ENCODE data around the gene GALNT1. TPM values are rescaled to one million over a fixed set of nuclear protein-coding genes. Genes with fewer than 3 reads are reported as not detected.

GALNT1 gene
- total RNA-seq, 1 experiment from 2014 or later: 25.6 TPM

- ChIA-PET POLR2A (ENCODE audit: low non-redundant PET) (no interaction called here), CTCF (no interaction called here)
- TF ChIP-seq CTCF (conservative IDR thresholded peaks at IDR 0.05; ENCODE audit: low read depth, low read length): no peak
- no peak for TF ChIP-seq EZH2 (IDR thresholded peaks at IDR 0.05; ENCODE audit: borderline replicate concordance, low read depth, low read length, poor library complexity, severe bottlenecking)
- no peaks in the 10 kb centered on the region for H3K9me3 ChIP-seq (ENCODE audit: low read depth, low read length, poor library complexity, severe bottlenecking)
- H3K4me1 ChIP-seq (ENCODE audit: insufficient read depth, low read length, poor library complexity, severe bottlenecking): no peaks in the 10 kb centered on the region
- no peak overlapping the region for H3K27ac ChIP-seq (ENCODE audit: low read depth, low read length, poor library complexity, severe bottlenecking)
- no peaks in the 10 kb centered on the region for H3K27me3 ChIP-seq (replicated peaks; ENCODE audit: insufficient read depth, low read depth, low read length, poor library complexity)
- H3K36me3 ChIP-seq (ENCODE audit: insufficient read depth, low read length, poor library complexity, severe bottlenecking): no peaks in the 10 kb centered on the region
- intact Hi-C loops (cut with micrococcal nuclease; ENCODE audit: unreplicated experiment): no loop called here
- H3K4me3 ChIP-seq (ENCODE audit: low read depth, low read length, poor library complexity, severe bottlenecking): no peak overlapping the region
- BruUV-seq (replicated peaks): no TSS peak
- DNase-seq (ENCODE audit: low spot score): no peak
These were observed 64.9 kb downstream of the GALNT1 start for GRCh38 chr18:35646449-35646848.

DNA sequence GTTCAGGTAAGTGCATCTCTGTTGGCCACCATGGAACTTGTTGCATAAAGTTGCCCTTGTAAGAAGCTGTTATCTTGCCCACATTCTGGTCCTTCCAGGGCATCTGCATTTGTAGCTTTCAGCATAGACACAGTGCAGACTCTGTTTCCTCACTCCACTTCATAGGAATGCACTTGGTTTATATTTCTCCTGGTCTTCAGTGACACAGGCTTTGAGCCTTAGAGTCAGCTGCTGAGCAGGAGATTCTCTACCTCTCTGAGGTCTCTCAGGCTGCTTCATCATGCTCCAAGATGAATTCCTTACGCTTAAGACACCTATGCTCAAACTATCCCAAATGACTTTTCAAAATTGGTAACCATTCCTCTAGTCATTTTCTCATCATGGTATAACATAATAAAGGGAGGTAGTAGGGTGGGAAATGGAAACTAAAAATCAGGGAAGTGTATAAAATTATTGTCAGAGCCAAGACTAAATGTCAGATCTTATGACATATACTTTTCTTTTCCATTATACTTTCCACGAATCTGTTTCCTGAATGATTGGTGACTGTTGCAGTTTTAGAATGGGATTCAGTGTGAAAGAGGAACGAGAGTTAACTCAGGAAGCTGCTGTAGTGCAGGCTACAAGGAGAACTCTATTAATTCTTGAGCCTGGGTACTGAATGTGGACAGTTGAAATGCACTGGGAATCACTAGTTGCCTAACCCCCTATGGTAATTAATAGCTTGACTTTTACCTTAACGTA lies 72.0 kb downstream of the GALNT1 start:
- POLR2A ChIA-PET (ENCODE audit: low non-redundant PET): no interaction called here
- TF ChIP-seq CTCF (conservative IDR thresholded peaks at IDR 0.05; ENCODE audit: low read depth, low read length) (no peak), EZH2 (IDR thresholded peaks at IDR 0.05; ENCODE audit: borderline replicate concordance, low read depth, low read length, poor library complexity, severe bottlenecking) (no peak)
- no TSS peak for BruUV-seq (replicated peaks)
- Histone ChIP-seq H3K27ac (ENCODE audit: low read depth, low read length, poor library complexity, severe bottlenecking) (no peak overlapping the region), H3K36me3 (ENCODE audit: insufficient read depth, low read length, poor library complexity, severe bottlenecking) (no peaks in the 10 kb centered on the region), H3K27me3 (replicated peaks; ENCODE audit: insufficient read depth, low read depth, low read length, poor library complexity) (no peaks in the 10 kb centered on the region), H3K4me3 (ENCODE audit: low read depth, low read length, poor library complexity, severe bottlenecking) (no peak overlapping the region), H3K4me1 (ENCODE audit: insufficient read depth, low read length, poor library complexity, severe bottlenecking) (no peaks in the 10 kb centered on the region), H3K9me3 (ENCODE audit: low read depth, low read length, poor library complexity, severe bottlenecking) (no peaks in the 10 kb centered on the region)
- intact Hi-C loops (cut with micrococcal nuclease; ENCODE audit: unreplicated experiment): no loop called here
- no peak for DNase-seq (ENCODE audit: low spot score)
- CTCF ChIA-PET: no interaction called here

GRCh38 chr18:35658112-35658511 lies 76.6 kb downstream of the GALNT1 start:
- Histone ChIP-seq H3K27ac (ENCODE audit: low read depth, low read length, poor library complexity, severe bottlenecking) (no peak overlapping the region), H3K27me3 (replicated peaks; ENCODE audit: insufficient read depth, low read depth, low read length, poor library complexity) (no peaks in the 10 kb centered on the region), H3K4me3 (ENCODE audit: low read depth, low read length, poor library complexity, severe bottlenecking) (no peak overlapping the region), H3K4me1 (ENCODE audit: insufficient read depth, low read length, poor library complexity, severe bottlenecking) (no peaks in the 10 kb centered on the region), H3K9me3 (ENCODE audit: low read depth, low read length, poor library complexity, severe bottlenecking) (no peaks in the 10 kb centered on the region), H3K36me3 (ENCODE audit: insufficient read depth, low read length, poor library complexity, severe bottlenecking) (no peaks in the 10 kb centered on the region)
- TF ChIP-seq CTCF (conservative IDR thresholded peaks at IDR 0.05; ENCODE audit: low read depth, low read length) (no peak), EZH2 (IDR thresholded peaks at IDR 0.05; ENCODE audit: borderline replicate concordance, low read depth, low read length, poor library complexity, severe bottlenecking) (no peak)
- intact Hi-C loops (cut with micrococcal nuclease; ENCODE audit: unreplicated experiment): no loop called here
- DNase-seq (ENCODE audit: low spot score): no peak
- BruUV-seq (replicated peaks): no TSS peak
- ChIA-PET CTCF (no interaction called here), POLR2A (ENCODE audit: low non-redundant PET) (no interaction called here)
